ENCODE results near the gene BAIAP2. TPM values are rescaled to one million over a fixed set of nuclear protein-coding genes. Genes with fewer than 3 reads are reported as not detected.

Gene BAIAP2
- total RNA-seq, 2 experiments from 2014 or later, result 7.7 to 10.0 TPM

GRCh38 chr17:81084680-81085419 lies 49.9 kb downstream of the BAIAP2 start:
- Mint-ChIP-seq H3K9me3 (no peaks in the 10 kb centered on the region), H3K4me1 (no peaks in the 10 kb centered on the region), H3K36me3 (no peaks in the 10 kb centered on the region), H3K4me3 (no peak overlapping the region), H3K27me3 (no peaks in the 10 kb centered on the region), H3K27ac (no peak overlapping the region)
- DNase-seq, result no peak

GRCh38 chr17:81085420-81085911 lies 50.5 kb downstream of the BAIAP2 start:
- no peak overlapping the region for H3K4me3 Mint-ChIP-seq
- H3K9me3 Mint-ChIP-seq, result no peaks in the 10 kb centered on the region
- no peaks in the 10 kb centered on the region for H3K4me1 Mint-ChIP-seq
- no peak for DNase-seq
- H3K27me3 Mint-ChIP-seq, result no peaks in the 10 kb centered on the region
- no peaks in the 10 kb centered on the region for H3K36me3 Mint-ChIP-seq
- H3K27ac Mint-ChIP-seq, result no peak overlapping the region

GRCh38 chr17:81086789-81087551 lies 52.0 kb downstream of the BAIAP2 start:
- H3K9me3 Mint-ChIP-seq, result no peaks in the 10 kb centered on the region
- no peaks in the 10 kb centered on the region for H3K27me3 Mint-ChIP-seq
- H3K4me3 Mint-ChIP-seq, result no peak overlapping the region
- DNase-seq, result no peak
- peaks cover 2% of the 10 kb centered on the region for H3K4me1 Mint-ChIP-seq
- H3K36me3 Mint-ChIP-seq, result no peaks in the 10 kb centered on the region
- H3K27ac Mint-ChIP-seq, result no peak overlapping the region

- Mint-ChIP-seq H3K36me3 (no peaks in the 10 kb centered on the region), H3K4me3 (no peak overlapping the region), H3K27me3 (no peaks in the 10 kb centered on the region), H3K27ac (no peak overlapping the region), H3K4me1 (peaks cover 10% of the 10 kb centered on the region), H3K9me3 (no peaks in the 10 kb centered on the region)
- peak; percentile 22 for DNase-seq
These were observed 55.6 kb downstream of the BAIAP2 start for GRCh38 chr17:81090361-81091136.

GRCh38 chr17:81091154-81091553 lies 56.2 kb downstream of the BAIAP2 start:
- H3K4me3 Mint-ChIP-seq, result no peak overlapping the region
- no peak overlapping the region for H3K27ac Mint-ChIP-seq
- DNase-seq, result no peak
- H3K27me3 Mint-ChIP-seq, result no peaks in the 10 kb centered on the region
- no peaks in the 10 kb centered on the region for H3K9me3 Mint-ChIP-seq
- H3K4me1 Mint-ChIP-seq, result peaks cover 16% of the 10 kb centered on the region
- no peaks in the 10 kb centered on the region for H3K36me3 Mint-ChIP-seq

- Mint-ChIP-seq H3K27me3 (no peaks in the 10 kb centered on the region), H3K4me3 (no peak overlapping the region), H3K36me3 (no peaks in the 10 kb centered on the region), H3K27ac (no peak overlapping the region), H3K4me1 (peaks cover 19% of the 10 kb centered on the region), H3K9me3 (no peaks in the 10 kb centered on the region)
- DNase-seq, result no peak
These were observed 57.0 kb downstream of the BAIAP2 start for GRCh38 chr17:81091774-81092517.

GRCh38 chr17:81092518-81093095 lies 57.7 kb downstream of the BAIAP2 start:
- no peak for DNase-seq
- Mint-ChIP-seq H3K9me3 (no peaks in the 10 kb centered on the region), H3K27ac (no peak overlapping the region), H3K4me1 (peaks cover 22% of the 10 kb centered on the region), H3K36me3 (no peaks in the 10 kb centered on the region), H3K27me3 (no peaks in the 10 kb centered on the region), H3K4me3 (no peak overlapping the region)

- Mint-ChIP-seq H3K4me1 (peaks cover 25% of the 10 kb centered on the region), H3K9me3 (no peaks in the 10 kb centered on the region), H3K4me3 (no peak overlapping the region), H3K27me3 (no peaks in the 10 kb centered on the region), H3K27ac (no peak overlapping the region), H3K36me3 (no peaks in the 10 kb centered on the region)
- no peak for DNase-seq
These were observed 58.9 kb downstream of the BAIAP2 start for GRCh38 chr17:81093619-81094508.

GRCh38 chr17:81094509-81095382 lies 59.8 kb downstream of the BAIAP2 start:
- Mint-ChIP-seq H3K9me3 (no peaks in the 10 kb centered on the region), H3K27me3 (no peaks in the 10 kb centered on the region), H3K27ac (peak overlapping the region; percentile 42), H3K4me3 (peak overlapping the region; percentile 4), H3K4me1 (peaks cover 25% of the 10 kb centered on the region), H3K36me3 (no peaks in the 10 kb centered on the region)
- peak; percentile 85 for DNase-seq

- Mint-ChIP-seq H3K9me3 (no peaks in the 10 kb centered on the region), H3K27ac (peak overlapping the region; percentile 45), H3K27me3 (no peaks in the 10 kb centered on the region), H3K36me3 (no peaks in the 10 kb centered on the region), H3K4me1 (peaks cover 25% of the 10 kb centered on the region), H3K4me3 (no peak overlapping the region)
- DNase-seq, result peak; percentile 34
These were observed 60.4 kb downstream of the BAIAP2 start for GRCh38 chr17:81095383-81095762.

GRCh38 chr17:81096741-81097133 lies 61.8 kb downstream of the BAIAP2 start:
- DNase-seq, result no peak
- no peaks in the 10 kb centered on the region for H3K9me3 Mint-ChIP-seq
- no peak overlapping the region for H3K4me3 Mint-ChIP-seq
- no peaks in the 10 kb centered on the region for H3K27me3 Mint-ChIP-seq
- H3K36me3 Mint-ChIP-seq, result no peaks in the 10 kb centered on the region
- H3K4me1 Mint-ChIP-seq, result peaks cover 23% of the 10 kb centered on the region
- no peak overlapping the region for H3K27ac Mint-ChIP-seq

GRCh38 chr17:81097134-81097942 lies 62.4 kb downstream of the BAIAP2 start:
- no peak overlapping the region for H3K4me3 Mint-ChIP-seq
- H3K4me1 Mint-ChIP-seq, result peaks cover 23% of the 10 kb centered on the region

More at GRCh38 chr17:81097134-81097942, 62.4 kb downstream of the BAIAP2 start:
- Mint-ChIP-seq H3K36me3 (no peaks in the 10 kb centered on the region), H3K27ac (no peak overlapping the region), H3K9me3 (no peaks in the 10 kb centered on the region), H3K27me3 (no peaks in the 10 kb centered on the region)
- DNase-seq, result peak; percentile 74

Measured in activated naive CD8-positive, alpha-beta T cell treated with anti-CD3 and anti-CD28 coated beads for 36 hours (primary cell).